ENCODE measurements around the gene HLA-A.

- TF ChIP-seq CTCF (IDR thresholded peaks at IDR 0.05; ENCODE audit: low read depth, low read length) (no peak), EZH2phosphoT487 (IDR thresholded peaks at IDR 0.05; ENCODE audit: low read depth) (no peak)
Observed at GRCh38 chr6:29977425-29977727, 35.0 kb downstream of the HLA-A start.
